Measurements from ENCODE around the gene RCAN1.

- TF ChIP-seq CTCF (IDR thresholded peaks at IDR 0.05), result no peak
- no peak for TF ChIP-seq POLR2AphosphoS5 (IDR thresholded peaks at IDR 0.05; ENCODE audit: low read depth, low read length)
- TF ChIP-seq REST (IDR thresholded peaks at IDR 0.05; ENCODE audit: insufficient read depth in 1 of 2, low read depth in 2 of 2, low read length in 1 of 2), result no peak
- no peak for TF ChIP-seq TCF7L2 (IDR thresholded peaks at IDR 0.05; ENCODE audit: low read depth, low read length)
- TF ChIP-seq SIN3A (IDR thresholded peaks at IDR 0.05; ENCODE audit: borderline replicate concordance, insufficient read depth, low read depth, low read length), result no peak
Measured at GRCh38 chr21:34560021-34560420, 54.9 kb downstream of the RCAN1 start.
